ENCODE results near the gene DYNLT3. TPM values are rescaled to one million over a fixed set of nuclear protein-coding genes. Genes with fewer than 3 reads are reported as not detected.

Gene DYNLT3
- total and polyA plus RNA-seq, 12 donors, result 10.2 to 27.6 (median 21.0) TPM

DNA sequence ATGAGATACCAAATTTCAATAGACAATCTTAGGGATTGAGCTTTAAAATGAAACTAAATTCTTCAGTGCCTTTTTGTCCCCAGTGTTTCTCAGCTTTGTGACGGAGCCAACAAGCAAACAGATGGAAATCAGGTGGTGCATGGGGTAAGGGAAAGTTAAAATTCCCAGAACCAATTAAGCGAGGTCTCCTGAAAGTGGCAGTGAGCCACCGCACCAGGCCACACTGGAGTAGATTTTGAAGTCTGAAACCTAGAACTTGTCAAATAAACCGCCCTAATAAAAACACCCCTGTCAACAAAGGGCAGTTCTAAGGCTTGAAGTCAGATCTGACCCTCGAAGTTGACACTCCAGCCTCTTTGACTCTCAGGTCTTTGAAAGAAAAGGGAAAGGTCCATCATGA lies 40.6 kb upstream of the DYNLT3 start:
- peaks cover 0 to 25% (median 0%) of the 10 kb centered on the region in 7 donors for H3K27me3 ChIP-seq
- no peaks in the 10 kb centered on the region for H3K9me3 ChIP-seq
- TF ChIP-seq, protein P1, sequence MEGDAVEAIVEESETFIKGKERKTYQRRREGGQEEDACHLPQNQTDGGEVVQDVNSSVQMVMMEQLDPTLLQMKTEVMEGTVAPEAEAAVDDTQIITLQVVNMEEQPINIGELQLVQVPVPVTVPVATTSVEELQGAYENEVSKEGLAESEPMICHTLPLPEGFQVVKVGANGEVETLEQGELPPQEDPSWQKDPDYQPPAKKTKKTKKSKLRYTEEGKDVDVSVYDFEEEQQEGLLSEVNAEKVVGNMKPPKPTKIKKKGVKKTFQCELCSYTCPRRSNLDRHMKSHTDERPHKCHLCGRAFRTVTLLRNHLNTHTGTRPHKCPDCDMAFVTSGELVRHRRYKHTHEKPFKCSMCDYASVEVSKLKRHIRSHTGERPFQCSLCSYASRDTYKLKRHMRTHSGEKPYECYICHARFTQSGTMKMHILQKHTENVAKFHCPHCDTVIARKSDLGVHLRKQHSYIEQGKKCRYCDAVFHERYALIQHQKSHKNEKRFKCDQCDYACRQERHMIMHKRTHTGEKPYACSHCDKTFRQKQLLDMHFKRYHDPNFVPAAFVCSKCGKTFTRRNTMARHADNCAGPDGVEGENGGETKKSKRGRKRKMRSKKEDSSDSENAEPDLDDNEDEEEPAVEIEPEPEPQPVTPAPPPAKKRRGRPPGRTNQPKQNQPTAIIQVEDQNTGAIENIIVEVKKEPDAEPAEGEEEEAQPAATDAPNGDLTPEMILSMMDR (IDR thresholded peaks at IDR 0.05), result no peak
- H3K36me3 ChIP-seq, result no peaks in the 10 kb centered on the region
- intact Hi-C loops (cut with DNase I), result no loop called here
- WGBS, 2 donors, result 92 to 93% methylated on average over 5 of the region's 5 CpGs
- H3K4me3 ChIP-seq, result no peak overlapping the region
- ATAC-seq (no peak), DNase-seq (no peak)
- no peaks in the 10 kb centered on the region for H3K4me1 ChIP-seq
- H3K27ac ChIP-seq, result no peak overlapping the region

DNA sequence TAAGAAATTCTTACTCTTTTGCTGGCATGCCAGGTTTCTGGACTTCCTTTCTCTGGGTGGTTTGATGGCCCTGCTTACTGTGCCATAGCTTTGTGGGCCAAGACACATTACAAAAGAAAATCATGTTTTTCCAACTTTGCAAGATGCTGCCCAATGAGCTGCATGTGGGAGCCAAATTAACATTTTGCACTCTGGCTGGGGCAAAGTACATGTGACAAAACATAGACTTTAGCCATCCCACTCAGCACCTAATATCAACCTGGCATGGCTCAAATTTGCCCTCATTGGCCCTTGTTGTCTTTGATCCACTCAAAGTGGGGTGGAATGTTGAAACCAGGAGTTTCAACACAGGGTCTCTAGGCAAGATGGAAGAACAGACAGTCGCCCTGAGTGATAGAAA lies 40.0 kb upstream of the DYNLT3 start:
- Histone ChIP-seq H3K27me3 (peaks cover 0 to 31% (median 0%) of the 10 kb centered on the region in 7 donors), H3K36me3 (no peaks in the 10 kb centered on the region)

DNA sequence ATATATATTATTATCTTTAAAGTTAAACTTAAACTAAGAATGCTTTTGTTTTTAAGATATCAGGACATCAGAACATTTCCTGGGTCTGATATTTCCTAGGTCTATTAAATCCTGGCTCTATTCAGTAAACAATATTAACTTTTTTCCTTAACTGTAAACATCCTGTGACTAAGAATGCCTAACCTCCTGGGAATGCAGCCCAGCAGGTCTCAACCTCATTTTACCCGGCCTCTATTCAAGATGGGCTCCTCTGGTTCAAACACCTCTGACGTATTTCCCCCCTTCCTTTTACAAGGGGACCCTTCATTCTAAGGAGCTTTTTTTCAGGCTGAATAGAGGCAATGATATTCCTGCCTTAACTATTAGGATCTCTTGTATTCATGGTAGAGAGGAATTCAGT lies 35.8 kb upstream of the DYNLT3 start:
- TF ChIP-seq, protein P1 (IDR thresholded peaks at IDR 0.05), result no peak
- WGBS, 2 donors, result 69 to 74% methylated on average over 2 of the region's 2 CpGs
- DNase-seq (no peak), ATAC-seq (no peak)
- Histone ChIP-seq H3K9me3 (no peaks in the 10 kb centered on the region), H3K4me1 (no peaks in the 10 kb centered on the region), H3K4me3 (no peak overlapping the region), H3K27ac (no peak overlapping the region), H3K36me3 (no peaks in the 10 kb centered on the region), H3K27me3 (peaks cover 0 to 56% (median 0%) of the 10 kb centered on the region in 7 donors)
- intact Hi-C loops (cut with DNase I), result no loop called here

More for the DNA sequence above, 40.0 kb upstream of the DYNLT3 start:
- Histone ChIP-seq H3K4me3 (no peak overlapping the region), H3K4me1 (no peaks in the 10 kb centered on the region), H3K9me3 (no peaks in the 10 kb centered on the region), H3K27ac (no peak overlapping the region)
- TF ChIP-seq, protein P1 (IDR thresholded peaks at IDR 0.05), result no peak
- DNase-seq, result no peak
- intact Hi-C loops (cut with DNase I), result no loop called here
- no peak for ATAC-seq
- 71 to 93% methylated on average over 1 of the region's 1 CpG for WGBS, 2 donors

DNA sequence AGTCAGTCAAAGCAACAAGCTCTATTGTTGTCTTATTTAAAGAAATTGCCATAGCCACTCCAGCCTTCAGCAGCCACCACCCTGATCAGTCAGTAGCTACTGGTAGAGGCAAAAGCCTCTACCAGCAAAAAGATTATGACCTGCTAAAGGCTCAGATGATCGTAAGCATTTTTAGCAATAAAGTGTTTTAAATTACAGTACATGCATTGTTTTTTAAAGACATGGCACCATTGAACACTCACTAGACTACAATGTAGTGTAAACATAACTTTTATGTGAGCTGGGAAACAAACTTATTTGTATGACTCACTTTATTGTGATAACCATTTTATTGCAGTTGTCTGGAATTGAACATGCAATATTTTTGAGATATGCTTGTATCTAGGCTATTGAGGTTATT lies 32.3 kb upstream of the DYNLT3 start:
- Histone ChIP-seq H3K4me1 (no peaks in the 10 kb centered on the region), H3K27ac (no peak overlapping the region), H3K36me3 (no peaks in the 10 kb centered on the region), H3K9me3 (no peaks in the 10 kb centered on the region), H3K27me3 (peaks cover 0 to 51% (median 0%) of the 10 kb centered on the region in 7 donors), H3K4me3 (no peak overlapping the region)
- WGBS, 2 donors, result 93 to 97% methylated on average over 1 of the region's 1 CpG
- DNase-seq (no peak), ATAC-seq (no peak)
- intact Hi-C loops (cut with DNase I), result no loop called here
- TF ChIP-seq, protein P1 (IDR thresholded peaks at IDR 0.05), result no peak

All from heart right ventricle (tissue), 16 donors.